Activated CD8-positive, alpha-beta T cell treated with anti-CD3 and anti-CD28 coated beads for 36 hours (primary cell): ENCODE results near the gene VWA1. TPM values are rescaled to one million over a fixed set of nuclear protein-coding genes. Genes with fewer than 3 reads are reported as not detected.
"Not testable (repeated sequence)": the region's sequence is repeated elsewhere in the genome, so short reads cannot be mapped to it uniquely, and the experiment has no call there.

Experiments used
- ATAC-seq: fragments of 200-7000 bp; cut with Tn5 transposase; one replicate; pipeline ENCODE4 v1.10.0; 2021; ENCODE audit warnings: mild to moderate bottlenecking, moderate library complexity
- CTCF ChIA-PET: fragments of 350-600 bp; sonication (Branson Sonifier 250); formaldehyde crosslinking; loops from one replicate; lab custom pipeline; 2021; ENCODE audit warnings: antibody characterized with exemption; lab: Charles Lee
- POLR2A ChIA-PET: fragments of 350-600 bp; sonication (Branson Sonifier 250); formaldehyde crosslinking; loops from one replicate; lab custom pipeline; 2021; ENCODE audit warnings: antibody characterized with exemption; lab: Charles Lee
- DNase-seq: peaks from one replicate; pipeline ENCODE4 v3.0.0-alpha.2; 2020
- H3K27ac Mint-ChIP-seq: one replicate; pipeline ENCODE4 v1.8.0; 2021; ENCODE audit warnings: mild to moderate bottlenecking, mixed read lengths
- H3K27me3 Mint-ChIP-seq: one replicate; pipeline ENCODE4 v1.8.0; 2021; ENCODE audit warnings: mixed read lengths
- H3K36me3 Mint-ChIP-seq: one replicate; pipeline ENCODE4 v1.8.0; 2021; ENCODE audit warnings: low read depth, mixed read lengths
- H3K4me1 Mint-ChIP-seq: one replicate; pipeline ENCODE4 v1.8.0; 2021; ENCODE audit warnings: low read depth, mixed read lengths
- H3K4me3 Mint-ChIP-seq: one replicate; pipeline ENCODE4 v1.8.0; 2021; ENCODE audit warnings: mild to moderate bottlenecking, moderate library complexity, mixed read lengths
- H3K9me3 Mint-ChIP-seq: one replicate; pipeline ENCODE4 v1.8.0; 2021; ENCODE audit warnings: mixed read lengths
- intact Hi-C: fragments of 100-400 bp; cut with micrococcal nuclease; formaldehyde crosslinking; loops from one replicate; pipeline ENCODE4 v1.10.0; 2022
- total RNA-seq, 2 experiments: library from RNA; stranded (reverse); gene quantifications; one replicate each; pipeline ENCODE4 v1.2.3, GENCODE V29; 2021
- TF ChIP-seq, protein P1 (sequence below): fragments of 200-600 bp; IDR thresholded peaks from one replicate; pipeline ENCODE4 v1.8.0; 2022; ENCODE audit warnings: antibody characterized with exemption, mild to moderate bottlenecking

VWA1 gene
- total RNA-seq, 2 experiments from 2014 or later, result 0.72 to 0.97 TPM

DNA sequence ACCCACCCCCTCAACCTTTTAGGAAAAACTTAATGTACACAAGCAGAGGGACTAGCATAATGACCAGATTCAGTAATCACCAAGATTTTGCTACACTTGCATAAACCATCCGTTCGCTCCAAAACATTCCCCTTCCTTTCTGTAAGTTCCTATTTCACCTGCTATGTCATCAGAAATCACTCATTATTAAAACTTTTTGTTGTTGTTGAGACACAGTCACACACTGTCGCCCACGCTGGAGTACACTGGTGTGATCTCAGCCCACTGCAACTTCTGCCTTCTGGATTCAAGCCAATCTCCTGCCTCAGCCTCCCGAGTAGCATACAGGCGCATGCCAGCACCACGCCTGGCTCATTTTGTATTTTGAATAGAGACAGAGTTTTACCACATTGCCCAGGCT is 31.8 kb upstream of the VWA1 start:
- peak overlapping the region; percentile 56 for H3K27ac Mint-ChIP-seq
- TF ChIP-seq, protein P1, sequence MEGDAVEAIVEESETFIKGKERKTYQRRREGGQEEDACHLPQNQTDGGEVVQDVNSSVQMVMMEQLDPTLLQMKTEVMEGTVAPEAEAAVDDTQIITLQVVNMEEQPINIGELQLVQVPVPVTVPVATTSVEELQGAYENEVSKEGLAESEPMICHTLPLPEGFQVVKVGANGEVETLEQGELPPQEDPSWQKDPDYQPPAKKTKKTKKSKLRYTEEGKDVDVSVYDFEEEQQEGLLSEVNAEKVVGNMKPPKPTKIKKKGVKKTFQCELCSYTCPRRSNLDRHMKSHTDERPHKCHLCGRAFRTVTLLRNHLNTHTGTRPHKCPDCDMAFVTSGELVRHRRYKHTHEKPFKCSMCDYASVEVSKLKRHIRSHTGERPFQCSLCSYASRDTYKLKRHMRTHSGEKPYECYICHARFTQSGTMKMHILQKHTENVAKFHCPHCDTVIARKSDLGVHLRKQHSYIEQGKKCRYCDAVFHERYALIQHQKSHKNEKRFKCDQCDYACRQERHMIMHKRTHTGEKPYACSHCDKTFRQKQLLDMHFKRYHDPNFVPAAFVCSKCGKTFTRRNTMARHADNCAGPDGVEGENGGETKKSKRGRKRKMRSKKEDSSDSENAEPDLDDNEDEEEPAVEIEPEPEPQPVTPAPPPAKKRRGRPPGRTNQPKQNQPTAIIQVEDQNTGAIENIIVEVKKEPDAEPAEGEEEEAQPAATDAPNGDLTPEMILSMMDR, result no peak
- H3K27me3 Mint-ChIP-seq, result no peaks in the 10 kb centered on the region
- H3K4me1 Mint-ChIP-seq, result peaks cover 53% of the 10 kb centered on the region
- H3K9me3 Mint-ChIP-seq, result no peaks in the 10 kb centered on the region
- ChIA-PET CTCF (no interaction called here), POLR2A (no interaction called here)
- intact Hi-C loops, result no loop called here
- H3K4me3 Mint-ChIP-seq, result peak overlapping the region; percentile 1
- ATAC-seq (no peak), DNase-seq (no peak)
- peaks cover 69% of the 10 kb centered on the region for H3K36me3 Mint-ChIP-seq

DNA sequence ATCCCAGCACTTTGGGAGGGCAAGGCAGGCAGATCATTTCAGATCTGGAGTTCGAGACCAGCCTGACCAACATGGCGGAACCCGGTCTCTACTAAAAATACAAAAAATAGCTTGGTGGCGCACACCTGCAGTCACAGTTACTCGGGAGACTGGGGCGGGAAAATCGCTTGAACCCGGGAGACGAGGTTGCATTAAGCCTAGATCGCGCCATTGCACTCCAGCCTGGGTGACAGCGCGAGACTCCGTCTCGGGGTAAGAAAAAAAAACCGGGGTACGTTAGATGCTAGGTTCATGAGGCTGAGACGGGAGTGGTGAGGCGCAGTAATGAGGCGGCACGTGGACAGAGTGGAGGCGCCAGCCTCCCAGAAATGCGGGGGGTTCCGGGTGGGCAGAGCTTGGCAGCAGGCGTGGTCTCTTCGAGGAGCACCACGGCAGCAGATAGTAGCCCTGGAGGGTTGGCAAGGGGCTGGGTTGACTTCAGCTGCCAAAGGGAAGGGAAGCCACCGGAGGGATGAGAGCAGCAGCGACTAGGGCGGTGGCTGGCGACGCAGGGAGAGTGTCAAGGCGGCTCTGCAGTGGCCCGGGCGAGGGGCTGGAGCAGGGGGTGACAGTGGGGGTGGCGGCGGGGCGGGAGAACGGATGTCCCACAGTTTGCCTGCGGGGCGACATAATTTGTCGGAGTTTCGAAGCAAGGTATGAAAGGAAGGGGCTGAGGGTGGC is 29.2 kb upstream of the VWA1 start:
- ATAC-seq (no peak), DNase-seq (peak; percentile 35)
- peaks cover 48% of the 10 kb centered on the region for H3K4me1 Mint-ChIP-seq
- no peaks in the 10 kb centered on the region for H3K27me3 Mint-ChIP-seq
- peak overlapping the region; percentile 96 for H3K4me3 Mint-ChIP-seq
- peak overlapping the region; percentile 91 for H3K27ac Mint-ChIP-seq
- CTCF ChIA-PET, result interaction anchor here (0.6 to 0.8 kb wide), 2 partner anchors 34 to 1032 kb away, joined by 3 read pairs; no protein-coding TSS in a partner anchor
- H3K9me3 Mint-ChIP-seq, result no peaks in the 10 kb centered on the region
- POLR2A ChIA-PET, result interaction anchor here (0.7 to 4.2 kb wide), 7 partner anchors 8 to 393 kb away, joined by 3 to 33 read pairs (median 7); partner anchors contain the start of genes AURKAIP1, CCNL2 and ISG15
- TF ChIP-seq, protein P1, result no peak
- peaks cover 58% of the 10 kb centered on the region for H3K36me3 Mint-ChIP-seq
- intact Hi-C loops, result no loop called here

DNA sequence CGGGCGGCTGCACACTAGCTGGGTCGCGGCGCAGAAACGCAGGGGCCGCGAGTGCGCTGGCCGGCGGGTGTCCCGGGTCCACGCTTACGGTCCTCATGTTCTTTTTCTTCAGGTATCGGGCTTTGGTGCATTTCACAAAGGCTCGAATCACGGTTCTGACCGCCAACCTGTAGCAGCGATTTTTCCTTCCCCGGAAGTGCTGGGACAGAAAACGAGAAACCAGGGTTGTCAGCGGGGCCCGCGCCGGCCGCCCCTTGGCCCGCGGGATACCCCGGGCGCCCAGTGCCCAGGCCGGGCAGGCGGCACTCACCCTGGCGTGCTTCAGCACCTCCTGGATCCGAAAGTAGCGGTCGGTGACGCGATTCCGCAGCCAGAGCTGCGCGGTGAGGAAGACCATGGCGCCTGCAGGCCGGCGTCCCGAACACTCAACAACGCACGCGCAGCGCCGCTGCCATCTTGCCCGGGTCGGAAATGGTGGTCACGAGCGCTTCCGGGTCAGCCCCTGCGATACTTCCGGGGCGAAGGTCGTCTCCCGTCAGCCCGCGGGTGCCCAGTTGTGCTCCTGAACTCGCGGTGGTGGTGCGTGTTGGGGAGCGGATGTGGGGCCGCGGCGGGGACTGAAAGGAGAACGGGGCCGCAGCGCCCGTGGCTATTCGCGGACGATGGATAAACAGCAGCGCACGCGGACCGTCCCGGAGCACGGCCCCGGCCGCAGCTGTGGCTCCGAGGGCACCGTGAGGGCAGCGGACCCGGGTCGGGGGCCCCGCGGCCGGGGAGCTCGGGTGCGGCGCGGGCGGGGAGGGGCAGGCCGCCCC is 28.5 kb upstream of the VWA1 start, which contains the start of gene MRPL20:
Gene MRPL20 (minus strand): TSS at position 473 of the 815 bp plus-strand sequence. CDS start 76 bp downstream, at position 397.
- ChIA-PET POLR2A (interaction anchor here (1.0 to 4.2 kb wide), 13 partner anchors 9 to 393 kb away, joined by 3 to 33 read pairs (median 7); partner anchors contain the start of genes ANKRD65, AURKAIP1, CCNL2 and ISG15), CTCF (interaction anchor here (0.6 to 2.4 kb wide), 5 partner anchors 8 to 1032 kb away, joined by 3 to 9 read pairs (median 7); partner anchors contain the start of gene CCNL2)
- peaks cover 41% of the 10 kb centered on the region for H3K4me1 Mint-ChIP-seq
- H3K4me3 Mint-ChIP-seq, result peak within 1 kb of the TSS; percentile 96
- peak; percentile 97 for ATAC-seq
- intact Hi-C loops, result no loop called here
- no peaks in the 10 kb centered on the region for H3K27me3 Mint-ChIP-seq
- peak; percentile 97 for DNase-seq
- H3K36me3 Mint-ChIP-seq, result peaks cover 51% of the 10 kb centered on the region
- H3K9me3 Mint-ChIP-seq, result no peaks in the 10 kb centered on the region
- TF ChIP-seq, protein P1, result no peak
- H3K27ac Mint-ChIP-seq, result peak within 1 kb of the TSS; percentile 91

DNA sequence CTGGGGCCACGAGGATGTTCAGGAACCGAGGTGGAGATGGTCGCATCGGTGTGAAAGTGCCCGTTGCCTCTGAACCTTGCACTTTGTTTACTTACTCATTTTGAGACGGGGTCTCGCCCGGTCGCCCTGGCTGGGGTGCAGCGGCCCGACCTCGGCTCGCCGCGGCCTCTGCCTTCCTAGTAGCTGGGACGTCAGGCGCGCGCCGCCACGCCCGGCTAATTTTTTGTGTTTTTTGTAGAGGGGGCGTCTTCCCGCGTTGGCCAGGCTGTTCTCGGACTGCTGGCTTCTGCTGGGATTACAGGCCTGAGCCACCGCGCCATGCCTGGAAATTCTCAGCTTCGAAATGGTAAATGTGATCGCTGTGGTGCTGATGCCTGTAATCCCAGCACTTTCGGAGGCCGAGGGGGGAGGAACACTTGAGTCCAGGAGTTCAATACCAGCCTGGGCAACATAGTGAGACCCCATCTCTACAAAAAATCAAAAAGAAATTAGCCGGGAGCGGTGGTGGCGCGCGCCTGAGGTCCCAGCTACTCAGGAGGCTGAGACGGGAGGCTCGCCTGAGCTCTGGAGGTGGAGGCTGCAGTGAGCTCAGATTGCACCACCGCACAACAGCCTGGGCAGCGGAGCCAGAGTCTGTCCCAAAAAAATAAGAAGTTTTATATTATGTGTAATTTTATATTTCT is 27.7 kb upstream of the VWA1 start:
- peaks cover 45% of the 10 kb centered on the region for H3K36me3 Mint-ChIP-seq
- ATAC-seq (peak; percentile 11), DNase-seq (peak; percentile 49)
- H3K4me3 Mint-ChIP-seq, result peak overlapping the region; percentile 96
- TF ChIP-seq, protein P1, result no peak
- no peaks in the 10 kb centered on the region for H3K9me3 Mint-ChIP-seq
- POLR2A ChIA-PET, result interaction anchor here (0.5 to 4.2 kb wide), 14 partner anchors 10 to 436 kb away, joined by 3 to 33 read pairs (median 6); partner anchors contain the start of genes ANKRD65, AURKAIP1 and CCNL2
- H3K4me1 Mint-ChIP-seq, result peaks cover 35% of the 10 kb centered on the region
- H3K27ac Mint-ChIP-seq, result peak overlapping the region; percentile 90
- no peaks in the 10 kb centered on the region for H3K27me3 Mint-ChIP-seq
- intact Hi-C loops, result no loop called here
- CTCF ChIA-PET, result interaction anchor here (0.7 to 2.4 kb wide), 7 partner anchors 9 to 59 kb away, joined by 3 to 9 read pairs (median 4); partner anchors contain the start of gene CCNL2

DNA sequence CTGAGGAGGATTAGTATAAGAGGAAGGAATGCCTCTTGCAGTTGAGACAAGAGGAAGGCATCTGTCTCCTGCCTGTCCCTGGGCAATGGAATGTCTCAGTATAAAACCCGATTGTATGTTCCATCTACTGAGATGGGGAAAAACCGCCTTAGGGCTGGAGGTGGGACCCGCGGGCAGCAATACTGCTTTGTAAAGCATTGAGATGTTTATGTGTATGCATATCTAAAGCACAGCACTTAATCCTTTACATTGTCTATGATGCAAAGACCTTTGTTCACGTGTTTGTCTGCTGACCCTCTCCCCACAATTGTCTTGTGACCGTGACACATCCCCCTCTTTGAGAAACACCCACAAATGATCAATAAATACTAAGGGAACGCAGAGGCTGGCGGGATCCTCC is 25.3 kb upstream of the VWA1 start:
- H3K27ac Mint-ChIP-seq, H3K27me3 Mint-ChIP-seq, intact Hi-C loops, ATAC-seq, H3K9me3 Mint-ChIP-seq, H3K4me3 Mint-ChIP-seq, DNase-seq: not testable (repeated sequence)
- Mint-ChIP-seq H3K4me1 (peaks cover 24% of the 10 kb centered on the region), H3K36me3 (peaks cover 30% of the 10 kb centered on the region)
- CTCF ChIA-PET, result interaction anchor here (1.4 kb wide), 1 partner anchor 35 kb away, joined by 4 read pairs; the partner anchor contains the start of gene AURKAIP1
- POLR2A ChIA-PET, result interaction anchor here (1.3 kb wide), 2 partner anchors 8 to 11 kb away, joined by 4 to 5 read pairs; partner anchors contain the start of gene CCNL2
